Ishikawa (cell line): ENCODE measurements around the gene CLDN15.

Experiments used
- CEBPB ChIP-seq: IDR thresholded peaks from 2 replicates; pipeline ENCODE4 v1.6.1; 2012
- CREB1 ChIP-seq: IDR thresholded peaks from 2 replicates; pipeline ENCODE4 v1.6.1; 2012; ENCODE audit warnings: low read depth
- EGR1 ChIP-seq: IDR thresholded peaks from 2 replicates; pipeline ENCODE4 v1.6.1; 2012
- EP300 ChIP-seq: IDR thresholded peaks from 2 replicates; pipeline ENCODE4 v1.6.1; 2012; ENCODE audit warnings: borderline replicate concordance
- FOXM1 ChIP-seq: IDR thresholded peaks from 2 replicates; pipeline ENCODE4 v1.6.1; 2012; ENCODE audit warnings: low read depth, borderline replicate concordance
- NFIC ChIP-seq: IDR thresholded peaks from 2 replicates; pipeline ENCODE4 v1.6.1; 2012
- RAD21 ChIP-seq: IDR thresholded peaks from 2 replicates; pipeline ENCODE4 v1.6.1; 2012; ENCODE audit warnings: low read depth
- REST ChIP-seq: IDR thresholded peaks from 2 replicates; pipeline ENCODE4 v1.6.1; 2012; ENCODE audit warnings: low read depth, mild to moderate bottlenecking
- TAF1 ChIP-seq: IDR thresholded peaks from 2 replicates; pipeline ENCODE4 v1.6.1; 2012; ENCODE audit warnings: low read depth, mild to moderate bottlenecking
- TCF12 ChIP-seq: IDR thresholded peaks from 2 replicates; pipeline ENCODE4 v1.6.1; 2012; ENCODE audit warnings: low read depth
- TEAD4 ChIP-seq: IDR thresholded peaks from 2 replicates; pipeline ENCODE4 v1.6.1; 2012
- YY1 ChIP-seq: IDR thresholded peaks from 2 replicates; pipeline ENCODE4 v1.6.1; 2012; ENCODE audit warnings: low read depth
- ZBTB7A ChIP-seq: IDR thresholded peaks from 2 replicates; pipeline ENCODE4 v1.6.1; 2012; ENCODE audit warnings: low read depth
- TF ChIP-seq, protein P1 (sequence below): IDR thresholded peaks from 2 replicates; pipeline ENCODE4 v1.6.1; 2012
- TF ChIP-seq, protein P2 (sequence below): IDR thresholded peaks from 2 replicates; pipeline ENCODE4 v1.6.1; 2012

The CLDN15 gene

DNA sequence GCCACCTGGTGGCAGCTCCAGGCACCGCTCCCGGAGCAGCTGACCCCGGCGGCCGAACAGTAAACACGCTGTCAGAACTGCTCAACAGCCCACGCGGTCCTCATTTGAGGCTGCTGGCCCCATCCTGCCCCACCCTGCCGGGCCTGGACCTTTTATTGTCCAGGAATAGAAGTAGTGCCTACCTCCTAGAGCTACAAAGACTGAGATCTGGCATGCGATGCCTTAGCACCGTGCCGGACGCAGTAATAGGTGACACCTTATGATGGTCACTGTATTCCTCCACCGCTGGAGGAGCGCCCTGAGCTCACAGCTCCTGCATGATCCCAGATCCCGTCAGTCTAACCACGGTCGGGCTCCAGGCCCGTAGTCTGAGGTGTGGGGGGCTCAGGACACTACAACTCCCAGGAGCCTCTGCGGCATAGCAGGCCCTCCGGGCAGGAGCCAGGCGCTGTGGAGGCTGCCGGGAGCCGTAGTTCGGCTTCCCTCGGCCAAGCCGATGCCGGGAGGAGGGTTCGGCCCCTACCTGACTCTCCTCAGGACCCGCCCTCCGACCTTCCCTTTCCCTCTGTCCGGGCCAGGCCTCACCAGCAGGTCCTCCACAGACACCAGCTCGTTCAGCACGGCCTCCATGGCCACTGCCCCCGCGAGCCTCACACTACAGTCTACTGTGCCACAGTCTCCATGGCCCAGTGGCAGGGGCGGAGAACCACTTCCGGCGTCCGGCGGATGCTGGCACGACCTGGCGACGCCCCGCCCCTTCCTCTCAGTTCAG lies 7.0 kb upstream of the CLDN15 start, which contains the start of gene FIS1:
Gene FIS1, minus strand, starts transcription at position 707 of the 772 bp plus-strand sequence. Its CDS starts 77 bp downstream, at position 630.
- TF ChIP-seq, protein P1, sequence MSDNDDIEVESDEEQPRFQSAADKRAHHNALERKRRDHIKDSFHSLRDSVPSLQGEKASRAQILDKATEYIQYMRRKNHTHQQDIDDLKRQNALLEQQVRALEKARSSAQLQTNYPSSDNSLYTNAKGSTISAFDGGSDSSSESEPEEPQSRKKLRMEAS: peak; percentile 69
- peak; percentile 39; the same call in 1 of the 2 replicates for TF ChIP-seq RAD21
- peak; percentile 49; the same call in 1 of the 2 replicates for TF ChIP-seq TCF12
- no peak for TF ChIP-seq REST
- TF ChIP-seq CREB1: no peak
- TF ChIP-seq TAF1: peak; percentile 57; the same call in 1 of the 2 replicates
- peak; percentile 67 for TF ChIP-seq YY1
- TF ChIP-seq ZBTB7A: 0 out of 2 replicates have a peak, but pooled peaks have one; percentile 7
- TF ChIP-seq, protein P2, sequence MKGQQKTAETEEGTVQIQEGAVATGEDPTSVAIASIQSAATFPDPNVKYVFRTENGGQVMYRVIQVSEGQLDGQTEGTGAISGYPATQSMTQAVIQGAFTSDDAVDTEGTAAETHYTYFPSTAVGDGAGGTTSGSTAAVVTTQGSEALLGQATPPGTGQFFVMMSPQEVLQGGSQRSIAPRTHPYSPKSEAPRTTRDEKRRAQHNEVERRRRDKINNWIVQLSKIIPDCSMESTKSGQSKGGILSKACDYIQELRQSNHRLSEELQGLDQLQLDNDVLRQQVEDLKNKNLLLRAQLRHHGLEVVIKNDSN: peak; percentile 45; the same call in 1 of the 2 replicates

GRCh38 chr7:101243646-101244374 lies 6.2 kb upstream of the CLDN15 start:
- TF ChIP-seq EGR1 (no peak), TEAD4 (no peak), YY1 (no peak), FOXM1 (no peak), TCF12 (no peak), CEBPB (no peak), TAF1 (no peak), ZBTB7A (peak; percentile 68; the same call in 1 of the 2 replicates)
- TF ChIP-seq, protein P1: no peak

DNA sequence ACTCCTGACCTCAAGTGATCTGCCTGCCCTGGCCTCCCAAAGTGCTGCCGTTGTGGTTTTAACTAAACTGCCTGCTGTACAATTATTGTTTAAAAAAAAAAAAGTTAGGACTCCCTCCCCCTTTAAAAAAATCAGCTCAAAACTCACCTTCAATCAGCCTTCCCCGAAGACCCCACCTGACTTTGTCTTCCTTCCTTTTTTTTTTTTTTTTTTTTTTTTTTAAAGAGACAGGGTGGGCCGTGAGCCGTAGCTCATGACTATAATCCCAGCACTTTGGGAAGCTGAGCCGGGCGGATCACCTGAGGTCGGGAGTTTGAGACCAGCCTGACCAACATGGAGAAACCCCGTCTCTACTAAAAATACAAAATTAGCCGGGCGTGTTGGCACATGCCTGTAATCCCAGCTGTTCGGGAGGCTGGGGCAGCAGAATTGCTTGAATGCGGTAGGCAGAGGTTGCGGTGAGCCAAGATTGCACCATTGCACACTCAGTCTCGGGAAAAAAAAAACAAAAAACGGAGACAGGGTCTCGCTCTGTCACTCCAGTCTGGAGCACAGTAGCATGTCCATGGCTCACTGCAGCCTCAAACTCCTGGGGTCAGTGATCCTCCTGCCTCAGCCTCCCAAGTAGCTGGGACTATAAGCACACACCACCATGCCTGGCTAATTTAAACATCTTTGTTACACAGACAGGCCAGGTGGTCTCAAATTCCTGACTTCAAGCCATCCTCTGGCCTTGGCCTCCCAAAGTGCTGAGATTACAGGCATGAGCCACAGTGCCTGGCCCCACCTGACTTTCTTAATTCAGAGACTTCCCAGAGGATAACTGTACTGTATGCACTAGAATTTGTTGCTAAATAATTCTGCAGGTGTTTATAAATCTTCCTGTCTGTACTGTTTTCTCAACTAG lies 4.1 kb upstream of the CLDN15 start:
- TF ChIP-seq CEBPB (no peak), EP300 (no peak), YY1 (no peak), FOXM1 (no peak), RAD21 (no peak), REST (no peak), NFIC (no peak), CREB1 (no peak), TEAD4 (no peak), TAF1 (no peak)
- TF ChIP-seq, protein P1: no peak

GRCh38 chr7:101241015-101241363 lies 3.4 kb upstream of the CLDN15 start:
- TF ChIP-seq EGR1: no peak
- TF ChIP-seq TCF12: no peak
- TF ChIP-seq TAF1: no peak
- TF ChIP-seq EP300: no peak

- TF ChIP-seq NFIC (no peak), YY1 (no peak), FOXM1 (no peak), EGR1 (no peak), CREB1 (no peak), CEBPB (no peak), TCF12 (no peak), TEAD4 (no peak), REST (no peak), RAD21 (no peak), ZBTB7A (no peak), EP300 (no peak), TAF1 (no peak)
- TF ChIP-seq, protein P1: no peak
- TF ChIP-seq, protein P2: no peak
Observed at GRCh38 chr7:101240226-101241014, 2.8 kb upstream of the CLDN15 start.
